Nephron (organoid): ENCODE data around the gene PRIMPOL.
A peak's percentile ranks its signal among the peaks of the same experiment; 100 is the strongest.
"Not testable (repeated sequence)": the region's sequence is repeated elsewhere in the genome, so short reads cannot be mapped to it uniquely, and the experiment has no call there.

Source experiments
- H3K27ac Mint-ChIP-seq, 3 experiments: 2 replicates each; pipeline ENCODE4 v1.8.0; 2020; ENCODE audit warnings: mixed read lengths in 3 of 3, mild to moderate bottlenecking in 2 of 3, moderate library complexity in 1 of 3
- H3K27me3 Mint-ChIP-seq: 2 replicates; pipeline ENCODE4 v1.8.0; 2021; ENCODE audit warnings: low read depth, mild to moderate bottlenecking, moderate library complexity, mixed read lengths
- H3K36me3 Mint-ChIP-seq: 2 replicates; pipeline ENCODE4 v1.8.0; 2020; ENCODE audit warnings: low read depth, mixed read lengths
- H3K4me1 Mint-ChIP-seq: 2 replicates; pipeline ENCODE4 v1.8.0; 2020; ENCODE audit warnings: mixed read lengths
- H3K4me3 Mint-ChIP-seq, 3 experiments: 2 replicates each; pipeline ENCODE4 v1.8.0; 2020; ENCODE audit warnings: mild to moderate bottlenecking in 3 of 3, mixed read lengths in 3 of 3, moderate library complexity in 2 of 3
- H3K9me3 Mint-ChIP-seq: 2 replicates; pipeline ENCODE4 v1.8.0; 2020; ENCODE audit warnings: mixed read lengths
- CTCF ChIP-seq, 3 experiments: fragments of 200-600 bp; sonication (generic); IDR thresholded peaks; one replicate each; pipeline ENCODE4 v1.5.0; 2021; ENCODE audit warnings: antibody characterized with exemption in 3 of 3; ENCODE audit not compliant: unreplicated experiment in 3 of 3

The PRIMPOL gene

GRCh38 chr4:184733654-184734524, 84.4 kb downstream of the PRIMPOL start, which contains the start of gene CENPU:
CENPU (minus strand) TSS chr4:184734096; CDS start chr4:184734062, 34 bp downstream.
- Mint-ChIP-seq H3K4me3 (peak within 1 kb of the TSS; percentile 93 to 97 (median 95)), H3K9me3 (no peaks in the 10 kb centered on the region), H3K27ac (peak within 1 kb of the TSS; percentile 85 to 90 (median 87)), H3K36me3 (peaks cover 5% of the 10 kb centered on the region), H3K4me1 (peaks cover 44% of the 10 kb centered on the region), H3K27me3 (peaks cover 4% of the 10 kb centered on the region)
- TF ChIP-seq CTCF (IDR thresholded peaks at IDR 0.05; ENCODE audit: unreplicated experiment in 3 of 3): no peak

- TF ChIP-seq CTCF (IDR thresholded peaks at IDR 0.05; ENCODE audit: unreplicated experiment in 3 of 3): no peak
- H3K27ac Mint-ChIP-seq: peak overlapping the region; percentile 80 to 90 (median 87)
- H3K9me3 Mint-ChIP-seq: peaks cover 3% of the 10 kb centered on the region
- peaks cover 4% of the 10 kb centered on the region for H3K36me3 Mint-ChIP-seq
- H3K4me1 Mint-ChIP-seq: peaks cover 41% of the 10 kb centered on the region
- peak overlapping the region; percentile 93 to 97 (median 95) for H3K4me3 Mint-ChIP-seq
- peaks cover 4% of the 10 kb centered on the region for H3K27me3 Mint-ChIP-seq
These were observed 85.2 kb downstream of the PRIMPOL start for GRCh38 chr4:184734758-184735157.

GRCh38 chr4:184739575-184739974, 90.0 kb downstream of the PRIMPOL start:
- H3K4me1 Mint-ChIP-seq, H3K27me3 Mint-ChIP-seq, H3K9me3 Mint-ChIP-seq: not testable (repeated sequence)

GRCh38 chr4:184740980-184741391, 91.4 kb downstream of the PRIMPOL start:
- H3K4me3 Mint-ChIP-seq: no peak overlapping the region
- no peak overlapping the region for H3K27ac Mint-ChIP-seq
- no peak for TF ChIP-seq CTCF (IDR thresholded peaks at IDR 0.05; ENCODE audit: unreplicated experiment in 3 of 3)

More at GRCh38 chr4:184739575-184739974, 90.0 kb downstream of the PRIMPOL start:
- H3K4me3 Mint-ChIP-seq, H3K27ac Mint-ChIP-seq, H3K36me3 Mint-ChIP-seq: not testable (repeated sequence)

GRCh38 chr4:184741651-184742050, 92.1 kb downstream of the PRIMPOL start:
- H3K27ac Mint-ChIP-seq, H3K4me3 Mint-ChIP-seq, H3K36me3 Mint-ChIP-seq, H3K9me3 Mint-ChIP-seq, H3K27me3 Mint-ChIP-seq: not testable (repeated sequence)
- H3K4me1 Mint-ChIP-seq: peaks cover 11% of the 10 kb centered on the region

More at GRCh38 chr4:184740980-184741391, 91.4 kb downstream of the PRIMPOL start:
- Mint-ChIP-seq H3K9me3 (peaks cover 8% of the 10 kb centered on the region), H3K36me3 (no peaks in the 10 kb centered on the region), H3K27me3 (no peaks in the 10 kb centered on the region), H3K4me1 (peaks cover 6% of the 10 kb centered on the region)

GRCh38 chr4:184743650-184744049, 94.1 kb downstream of the PRIMPOL start:
- H3K9me3 Mint-ChIP-seq: peaks cover 8% of the 10 kb centered on the region
- H3K4me1 Mint-ChIP-seq: peaks cover 29% of the 10 kb centered on the region
- H3K4me3 Mint-ChIP-seq: no peak overlapping the region
- H3K36me3 Mint-ChIP-seq: no peaks in the 10 kb centered on the region
- no peak for TF ChIP-seq CTCF (IDR thresholded peaks at IDR 0.05; ENCODE audit: unreplicated experiment in 3 of 3)
- peak overlapping the region in 1 of 3 experiments; percentile 42 for H3K27ac Mint-ChIP-seq
- H3K27me3 Mint-ChIP-seq: peaks cover 4% of the 10 kb centered on the region

GRCh38 chr4:184744236-184744635, 94.7 kb downstream of the PRIMPOL start:
- peaks cover 8% of the 10 kb centered on the region for H3K9me3 Mint-ChIP-seq
- H3K4me1 Mint-ChIP-seq: peaks cover 33% of the 10 kb centered on the region
- no peak overlapping the region for H3K4me3 Mint-ChIP-seq
- no peak for TF ChIP-seq CTCF (IDR thresholded peaks at IDR 0.05; ENCODE audit: unreplicated experiment in 3 of 3)
- H3K36me3 Mint-ChIP-seq: no peaks in the 10 kb centered on the region
- H3K27ac Mint-ChIP-seq: peak overlapping the region in 1 of 3 experiments; percentile 42
- peaks cover 4% of the 10 kb centered on the region for H3K27me3 Mint-ChIP-seq
